ENCODE data around the gene SOCS4. TPM values are rescaled to one million over a fixed set of nuclear protein-coding genes. Genes with fewer than 3 reads are reported as not detected.

Gene SOCS4
- total and polyA plus RNA-seq, 2 of the 13 experiments (the other 11 are each of a cell fraction or from before 2014, with no cell fraction given), result 4.0 to 10.0 TPM

- peak; percentile 77; the same call in 1 of the 2 replicates for TF ChIP-seq ZSCAN31 (CRISPR knock-in tag; IDR thresholded peaks at IDR 0.05; ENCODE audit: low read depth)
- no peak for TF ChIP-seq ZUFSP (CRISPR knock-in tag; IDR thresholded peaks at IDR 0.05; ENCODE audit: borderline replicate concordance)
- peak; percentile 83; the same call in 1 of the 2 replicates for TF ChIP-seq MTA1 (CRISPR knock-in tag; IDR thresholded peaks at IDR 0.05; ENCODE audit: borderline replicate concordance)
- no peak for TF ChIP-seq ZNF33B (CRISPR knock-in tag; IDR thresholded peaks at IDR 0.05)
- TF ChIP-seq SAP130 (CRISPR knock-in tag; IDR thresholded peaks at IDR 0.05; ENCODE audit: low read depth), result peak; percentile 100
- no peak for TF ChIP-seq HNRNPUL1 (IDR thresholded peaks at IDR 0.05; ENCODE audit: low read depth, low read length)
- peak; percentile 60; the same call in 1 of the 2 replicates for TF ChIP-seq MIER2 (CRISPR knock-in tag; IDR thresholded peaks at IDR 0.05)
- 0 out of 2 replicates have a peak, but pooled peaks have one; percentile 43 for TF ChIP-seq ZBTB8A (CRISPR knock-in tag; IDR thresholded peaks at IDR 0.05; ENCODE audit: borderline replicate concordance, low read depth)
- TF ChIP-seq CCDC6 (CRISPR knock-in tag; IDR thresholded peaks at IDR 0.05), result peak; percentile 94
- no peak for TF ChIP-seq ZNF780A (CRISPR knock-in tag; IDR thresholded peaks at IDR 0.05)
- peak; percentile 73; the same call in 1 of the 2 replicates for TF ChIP-seq KDM5A (IDR thresholded peaks at IDR 0.05; ENCODE audit: borderline replicate concordance, low read length)
- TF ChIP-seq SP4 (CRISPR knock-in tag; IDR thresholded peaks at IDR 0.05), result peak; percentile 96
- TF ChIP-seq ZNF256 (CRISPR knock-in tag; conservative IDR thresholded peaks at IDR 0.05), result peak; percentile 55; the same call in 1 of the 2 replicates
- peak; percentile 39 for TF ChIP-seq TEAD3 (CRISPR knock-in tag; optimal IDR thresholded peaks at IDR 0.05; ENCODE audit: borderline replicate concordance)
- TF ChIP-seq ZFAT (CRISPR knock-in tag; conservative IDR thresholded peaks at IDR 0.05), result no peak
- 0 out of 2 replicates have a peak, but pooled peaks have one; percentile 26 for TF ChIP-seq ZNF800 (CRISPR knock-in tag; IDR thresholded peaks at IDR 0.05)
- peak; percentile 68 for TF ChIP-seq TARDBP (CRISPR knock-in tag; IDR thresholded peaks at IDR 0.05)
- no peak for TF ChIP-seq SETDB1 (CRISPR knock-in tag; IDR thresholded peaks at IDR 0.05; ENCODE audit: borderline replicate concordance)
- TF ChIP-seq RFXANK (CRISPR knock-in tag; IDR thresholded peaks at IDR 0.05), result 0 out of 2 replicates have a peak, but pooled peaks have one; percentile 54
- TF ChIP-seq ZSCAN29 (CRISPR knock-in tag; conservative IDR thresholded peaks at IDR 0.05), result peak; percentile 61; the same call in 1 of the 2 replicates
- TF ChIP-seq EP300 (IDR thresholded peaks at IDR 0.05; ENCODE audit: low read depth in 2 of 2, low read length in 2 of 2), result peak in 1 of 2 experiments; percentile 36; a peak in 1 of 4 replicates
- TF ChIP-seq EP300 (CRISPR knock-in tag; IDR thresholded peaks at IDR 0.05; ENCODE audit: borderline replicate concordance), result no peak; the same call in 1 of the 2 replicates
- no peak for TF ChIP-seq DDIT3 (CRISPR knock-in tag; IDR thresholded peaks at IDR 0.05)
- TF ChIP-seq ZNF772 (CRISPR knock-in tag; IDR thresholded peaks at IDR 0.05), result peak; percentile 43; the same call in 1 of the 2 replicates
- TF ChIP-seq ZNF746 (CRISPR knock-in tag; IDR thresholded peaks at IDR 0.05), result no peak
- TF ChIP-seq ZFP36 (IDR thresholded peaks at IDR 0.05; ENCODE audit: borderline replicate concordance, low read depth, low read length, partially characterized antibody), result no peak
- TF ChIP-seq NFATC3 (CRISPR knock-in tag; IDR thresholded peaks at IDR 0.05), result peak; percentile 86; the same call in 1 of the 2 replicates
These were observed at the start of gene SOCS4, which contains the start of gene WDHD1 (continued) for GRCh38 chr14:55026793-55027561.
